Measurements from ENCODE around the gene TET3. TPM values are rescaled to one million over a fixed set of nuclear protein-coding genes. Genes with fewer than 3 reads are reported as not detected.
"Not testable (repeated sequence)": the region's sequence is repeated elsewhere in the genome, so short reads cannot be mapped to it uniquely, and the experiment has no call there.

TET3 gene
- total and polyA plus RNA-seq, 2 experiments from 2014 or later = 3.6 to 14.5 TPM

DNA sequence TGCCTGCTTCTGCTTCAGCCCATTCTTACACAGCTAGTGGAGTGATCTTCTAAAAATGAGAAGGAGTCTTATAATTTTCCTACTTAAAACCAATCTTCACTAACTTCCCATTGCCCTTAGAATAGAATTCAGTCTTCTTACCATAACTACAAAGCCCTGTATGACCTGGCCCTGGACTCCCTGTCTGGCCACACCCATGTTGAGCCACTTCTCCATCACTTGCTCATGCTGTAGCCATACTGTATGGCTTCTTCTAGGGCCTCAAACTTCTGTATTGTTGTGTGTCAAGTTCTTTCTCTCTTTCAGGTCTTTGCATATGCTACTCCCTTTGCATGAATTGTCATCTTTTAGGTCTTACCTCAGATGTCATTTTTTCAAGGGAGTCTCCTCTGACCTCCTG, 46.8 kb upstream of the TET3 start:
- Histone ChIP-seq H2AFZ (no peak overlapping the region), H4K20me1 (ENCODE audit: insufficient read depth, poor library complexity, severe bottlenecking) (peaks cover 74% of the 10 kb centered on the region)
- no peak for DNase-seq (ENCODE audit: low spot score)

DNA sequence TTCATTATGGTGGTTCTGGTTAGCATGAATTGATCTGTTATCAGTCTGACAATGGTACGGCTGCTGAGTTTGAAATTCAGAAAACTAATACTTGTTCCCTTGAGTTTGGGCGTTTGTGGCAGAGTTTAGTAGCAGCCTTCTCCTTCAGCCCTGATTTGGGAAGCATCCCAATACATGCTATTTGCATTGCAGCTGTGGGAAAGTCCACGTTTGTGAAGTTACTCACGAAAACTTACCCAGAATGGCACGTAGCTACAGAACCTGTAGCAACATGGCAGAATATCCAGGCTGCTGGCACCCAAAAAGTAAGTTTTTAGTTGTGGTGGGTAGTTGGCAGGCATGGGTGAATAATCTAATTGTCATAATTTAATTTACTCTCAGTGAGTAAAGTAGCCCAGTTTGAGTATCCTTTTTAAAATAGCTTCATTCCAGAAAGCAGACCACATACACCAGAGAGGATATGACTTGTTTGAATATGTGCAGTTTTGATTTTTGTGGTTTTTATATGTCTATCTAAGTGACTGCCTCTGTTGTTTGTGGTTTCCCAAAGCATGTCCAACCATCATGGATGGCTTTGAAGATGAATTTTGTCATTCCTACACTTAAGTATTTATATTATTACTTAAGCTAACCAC, 45.9 kb upstream of the TET3 start:
- Histone ChIP-seq H3K4me3 (no peak overlapping the region), H3K36me3 (replicated peaks; ENCODE audit: insufficient read depth, low read depth) (no peaks in the 10 kb centered on the region), H3K4me1 (ENCODE audit: insufficient read depth) (no peaks in the 10 kb centered on the region), H2AFZ (no peak overlapping the region), H3K79me2 (peaks cover 100% of the 10 kb centered on the region), H3K27ac (no peak overlapping the region), H3K9me2 (replicated peaks; ENCODE audit: insufficient read depth) (no peaks in the 10 kb centered on the region), H4K20me1 (ENCODE audit: insufficient read depth, poor library complexity, severe bottlenecking) (peaks cover 72% of the 10 kb centered on the region), H3K4me2 (no peak overlapping the region), H3K9me3 (ENCODE audit: low read depth) (no peaks in the 10 kb centered on the region), H3K27me3 (no peaks in the 10 kb centered on the region)
- WGBS (ENCODE audit: low lambda C conversion rate, missing lambda C conversion rate) = 94% methylated on average over 5 of the region's 5 CpGs
- no peak for DNase-seq (ENCODE audit: low spot score)
- TF ChIP-seq, protein P1, sequence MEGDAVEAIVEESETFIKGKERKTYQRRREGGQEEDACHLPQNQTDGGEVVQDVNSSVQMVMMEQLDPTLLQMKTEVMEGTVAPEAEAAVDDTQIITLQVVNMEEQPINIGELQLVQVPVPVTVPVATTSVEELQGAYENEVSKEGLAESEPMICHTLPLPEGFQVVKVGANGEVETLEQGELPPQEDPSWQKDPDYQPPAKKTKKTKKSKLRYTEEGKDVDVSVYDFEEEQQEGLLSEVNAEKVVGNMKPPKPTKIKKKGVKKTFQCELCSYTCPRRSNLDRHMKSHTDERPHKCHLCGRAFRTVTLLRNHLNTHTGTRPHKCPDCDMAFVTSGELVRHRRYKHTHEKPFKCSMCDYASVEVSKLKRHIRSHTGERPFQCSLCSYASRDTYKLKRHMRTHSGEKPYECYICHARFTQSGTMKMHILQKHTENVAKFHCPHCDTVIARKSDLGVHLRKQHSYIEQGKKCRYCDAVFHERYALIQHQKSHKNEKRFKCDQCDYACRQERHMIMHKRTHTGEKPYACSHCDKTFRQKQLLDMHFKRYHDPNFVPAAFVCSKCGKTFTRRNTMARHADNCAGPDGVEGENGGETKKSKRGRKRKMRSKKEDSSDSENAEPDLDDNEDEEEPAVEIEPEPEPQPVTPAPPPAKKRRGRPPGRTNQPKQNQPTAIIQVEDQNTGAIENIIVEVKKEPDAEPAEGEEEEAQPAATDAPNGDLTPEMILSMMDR (IDR thresholded peaks at IDR 0.05; ENCODE audit: poor library complexity) = no peak
- TF ChIP-seq EZH2 (IDR thresholded peaks at IDR 0.05; ENCODE audit: borderline replicate concordance) = no peak
- no peak for TF ChIP-seq EZH2phosphoT487 (IDR thresholded peaks at IDR 0.05; ENCODE audit: low read depth, severe bottlenecking, unreplicated experiment)

More for the DNA sequence above, 46.8 kb upstream of the TET3 start:
- Histone ChIP-seq H3K27me3 (no peaks in the 10 kb centered on the region), H3K4me2 (no peak overlapping the region), H3K9me2 (replicated peaks; ENCODE audit: insufficient read depth) (no peaks in the 10 kb centered on the region), H3K27ac (no peak overlapping the region), H3K36me3 (replicated peaks; ENCODE audit: insufficient read depth, low read depth) (no peaks in the 10 kb centered on the region), H3K4me1 (ENCODE audit: insufficient read depth) (peaks cover 3% of the 10 kb centered on the region), H3K9me3 (ENCODE audit: low read depth) (no peaks in the 10 kb centered on the region), H3K79me2 (peaks cover 100% of the 10 kb centered on the region), H3K4me3 (no peak overlapping the region)
- TF ChIP-seq EZH2phosphoT487 (IDR thresholded peaks at IDR 0.05; ENCODE audit: low read depth, severe bottlenecking, unreplicated experiment) (no peak), EZH2 (IDR thresholded peaks at IDR 0.05; ENCODE audit: borderline replicate concordance) (no peak)
- TF ChIP-seq, protein P1 (IDR thresholded peaks at IDR 0.05; ENCODE audit: poor library complexity) = no peak

- WGBS (ENCODE audit: low lambda C conversion rate, missing lambda C conversion rate) = 95% methylated on average over 2 of the region's 2 CpGs
- H3K4me3 ChIP-seq = no peak overlapping the region
- H3K27ac ChIP-seq = no peak overlapping the region
- H3K9me2 ChIP-seq (replicated peaks; ENCODE audit: insufficient read depth) = no peaks in the 10 kb centered on the region
- no peak overlapping the region for H3K4me2 ChIP-seq
- no peaks in the 10 kb centered on the region for H3K4me1 ChIP-seq (ENCODE audit: insufficient read depth)
- no peaks in the 10 kb centered on the region for H3K9me3 ChIP-seq (ENCODE audit: low read depth)
- H3K36me3 ChIP-seq (replicated peaks; ENCODE audit: insufficient read depth, low read depth) = no peaks in the 10 kb centered on the region
- H2AFZ ChIP-seq = no peak overlapping the region
- peaks cover 73% of the 10 kb centered on the region for H4K20me1 ChIP-seq (ENCODE audit: insufficient read depth, poor library complexity, severe bottlenecking)
- no peak for DNase-seq (ENCODE audit: low spot score)
- no peaks in the 10 kb centered on the region for H3K27me3 ChIP-seq
- TF ChIP-seq EZH2phosphoT487 (IDR thresholded peaks at IDR 0.05; ENCODE audit: low read depth, severe bottlenecking, unreplicated experiment) = no peak
- H3K79me2 ChIP-seq = peaks cover 100% of the 10 kb centered on the region
Measured at GRCh38 chr2:73939419-73939818, 45.3 kb upstream of the TET3 start.

GRCh38 chr2:73940066-73940465, 44.6 kb upstream of the TET3 start:
- not testable (repeated sequence) for H3K27me3 ChIP-seq; H3K36me3 ChIP-seq (replicated peaks; ENCODE audit: insufficient read depth, low read depth); H3K9me2 ChIP-seq (replicated peaks; ENCODE audit: insufficient read depth); H3K4me2 ChIP-seq; H3K4me1 ChIP-seq (ENCODE audit: insufficient read depth); DNase-seq (ENCODE audit: low spot score); H3K27ac ChIP-seq; H2AFZ ChIP-seq; H3K9me3 ChIP-seq (ENCODE audit: low read depth); H3K4me3 ChIP-seq
- WGBS (ENCODE audit: low lambda C conversion rate, missing lambda C conversion rate) = 100% methylated on average over 1 of the region's 1 CpG
- Histone ChIP-seq H3K79me2 (peaks cover 100% of the 10 kb centered on the region), H4K20me1 (ENCODE audit: insufficient read depth, poor library complexity, severe bottlenecking) (peaks cover 77% of the 10 kb centered on the region)
